HEK293 (cell line): ENCODE data around the gene RNF151.

Experiments used
- ELK4 ChIP-seq: IDR thresholded peaks from 2 replicates; pipeline ENCODE4 v1.6.1; 2011; ENCODE audit warnings: mild to moderate bottlenecking, low read depth, low read length, borderline replicate concordance
- IKZF3 ChIP-seq: fragments of 450-650 bp; IDR thresholded peaks from 2 replicates; pipeline ENCODE4 v1.5.0; 2018; ENCODE audit warnings: missing biosample characterization, mild to moderate bottlenecking, missing genetic modification characterization, moderate library complexity
- INSM2 ChIP-seq: fragments of 450-650 bp; formaldehyde crosslinking; IDR thresholded peaks from 2 replicates; pipeline ENCODE4 v1.5.1; 2016; ENCODE audit warnings: missing biosample characterization, missing genetic modification characterization
- REPIN1 ChIP-seq: fragments of 450-650 bp; formaldehyde crosslinking; IDR thresholded peaks from 2 replicates; pipeline ENCODE4 v1.5.1; 2017; ENCODE audit warnings: missing biosample characterization, missing genetic modification characterization, low read depth
- YY2 ChIP-seq: fragments of 450-650 bp; formaldehyde crosslinking; IDR thresholded peaks from 2 replicates; pipeline ENCODE4 v1.5.1; 2016; ENCODE audit warnings: missing biosample characterization, missing genetic modification characterization
- ZBTB1 ChIP-seq: fragments of 450-650 bp; formaldehyde crosslinking; IDR thresholded peaks from 2 replicates; pipeline ENCODE4 v1.5.1; 2016; ENCODE audit warnings: missing biosample characterization, missing genetic modification characterization
- ZBTB48 ChIP-seq: fragments of 450-650 bp; formaldehyde crosslinking; IDR thresholded peaks from 2 replicates; pipeline ENCODE4 v1.5.1; 2016; ENCODE audit warnings: missing biosample characterization, missing genetic modification characterization
- ZFHX2 ChIP-seq: fragments of 450-650 bp; formaldehyde crosslinking; conservative IDR thresholded peaks from 2 replicates; pipeline ENCODE4 v1.5.1; 2016; ENCODE audit warnings: missing biosample characterization, missing genetic modification characterization
- ZNF24 ChIP-seq: fragments of 450-650 bp; formaldehyde crosslinking; IDR thresholded peaks from 2 replicates; pipeline ENCODE4 v1.5.1; 2016; ENCODE audit warnings: missing biosample characterization, missing genetic modification characterization
- ZNF26 ChIP-seq: fragments of 450-650 bp; formaldehyde crosslinking; IDR thresholded peaks from 2 replicates; pipeline ENCODE4 v1.5.1; 2016; ENCODE audit warnings: missing biosample characterization, missing genetic modification characterization
- ZNF274 ChIP-seq, 2 experiments: fragments of 200-500 bp in 1 of 2; fragments of 450-650 bp in 1 of 2; sonication (Bioruptor generic) in 1 of 2; formaldehyde crosslinking in 1 of 2; IDR thresholded peaks; 2 replicates each; pipeline versions ENCODE4 v1.5.1 to v1.6.1; 2014 to 2016; ENCODE audit warnings: borderline replicate concordance in 1 of 2, inconsistent platforms in 1 of 2, low read length in 1 of 2, missing biosample characterization in 1 of 2, missing genetic modification characterization in 1 of 2
- ZNF423 ChIP-seq: fragments of 450-650 bp; formaldehyde crosslinking; IDR thresholded peaks from 2 replicates; pipeline ENCODE4 v1.5.1; 2016; ENCODE audit warnings: missing biosample characterization, missing genetic modification characterization
- ZNF521 ChIP-seq: fragments of 450-650 bp; formaldehyde crosslinking; IDR thresholded peaks from 2 replicates; pipeline ENCODE4 v1.5.1; 2017; ENCODE audit warnings: missing biosample characterization, mild to moderate bottlenecking, missing genetic modification characterization
- ZNF529 ChIP-seq: fragments of 450-650 bp; formaldehyde crosslinking; IDR thresholded peaks from 2 replicates; pipeline ENCODE4 v1.5.1; 2017; ENCODE audit warnings: missing genetic modification characterization, missing biosample characterization; ENCODE audit not compliant: insufficient replicate concordance
- ZNF561 ChIP-seq: fragments of 450-650 bp; IDR thresholded peaks from 2 replicates; pipeline ENCODE4 v1.5.1; 2018; ENCODE audit warnings: missing biosample characterization, missing genetic modification characterization, borderline replicate concordance
- ZNF585B ChIP-seq: fragments of 450-650 bp; formaldehyde crosslinking; IDR thresholded peaks from 2 replicates; pipeline ENCODE4 v1.5.1; 2016; ENCODE audit warnings: missing biosample characterization, missing genetic modification characterization
- ZNF596 ChIP-seq: fragments of 450-650 bp; IDR thresholded peaks from 2 replicates; pipeline ENCODE4 v1.5.0; 2018; ENCODE audit warnings: missing biosample characterization, mild to moderate bottlenecking, missing genetic modification characterization, moderate library complexity
- ZNF621 ChIP-seq: fragments of 450-650 bp; formaldehyde crosslinking; IDR thresholded peaks from 2 replicates; pipeline ENCODE4 v1.5.1; 2017; ENCODE audit warnings: missing biosample characterization, missing genetic modification characterization
- ZSCAN16 ChIP-seq: fragments of 450-650 bp; formaldehyde crosslinking; IDR thresholded peaks from 2 replicates; pipeline ENCODE4 v1.5.1; 2016; ENCODE audit warnings: missing biosample characterization, missing genetic modification characterization
- ZXDB ChIP-seq: fragments of 450-650 bp; formaldehyde crosslinking; IDR thresholded peaks from 2 replicates; pipeline ENCODE4 v1.5.1; 2016; ENCODE audit warnings: missing biosample characterization, missing genetic modification characterization
- TF ChIP-seq, protein P1 (sequence below): fragments of 450-650 bp; formaldehyde crosslinking; IDR thresholded peaks from 2 replicates; pipeline ENCODE4 v1.5.1; 2016; ENCODE audit warnings: missing biosample characterization, missing genetic modification characterization
- TF ChIP-seq, protein P2 (sequence below): fragments of 450-650 bp; formaldehyde crosslinking; IDR thresholded peaks from 2 replicates; pipeline ENCODE4 v1.5.1; 2016; ENCODE audit warnings: missing biosample characterization, missing genetic modification characterization
- TF ChIP-seq, protein P3 (sequence below): fragments of 450-650 bp; formaldehyde crosslinking; IDR thresholded peaks from 2 replicates; pipeline ENCODE4 v1.5.1; 2016; ENCODE audit warnings: missing biosample characterization, missing genetic modification characterization
- TF ChIP-seq, protein P4 (sequence below): fragments of 450-650 bp; formaldehyde crosslinking; IDR thresholded peaks from 2 replicates; pipeline ENCODE4 v1.5.1; 2017; ENCODE audit warnings: missing biosample characterization, missing genetic modification characterization

The RNF151 gene

DNA sequence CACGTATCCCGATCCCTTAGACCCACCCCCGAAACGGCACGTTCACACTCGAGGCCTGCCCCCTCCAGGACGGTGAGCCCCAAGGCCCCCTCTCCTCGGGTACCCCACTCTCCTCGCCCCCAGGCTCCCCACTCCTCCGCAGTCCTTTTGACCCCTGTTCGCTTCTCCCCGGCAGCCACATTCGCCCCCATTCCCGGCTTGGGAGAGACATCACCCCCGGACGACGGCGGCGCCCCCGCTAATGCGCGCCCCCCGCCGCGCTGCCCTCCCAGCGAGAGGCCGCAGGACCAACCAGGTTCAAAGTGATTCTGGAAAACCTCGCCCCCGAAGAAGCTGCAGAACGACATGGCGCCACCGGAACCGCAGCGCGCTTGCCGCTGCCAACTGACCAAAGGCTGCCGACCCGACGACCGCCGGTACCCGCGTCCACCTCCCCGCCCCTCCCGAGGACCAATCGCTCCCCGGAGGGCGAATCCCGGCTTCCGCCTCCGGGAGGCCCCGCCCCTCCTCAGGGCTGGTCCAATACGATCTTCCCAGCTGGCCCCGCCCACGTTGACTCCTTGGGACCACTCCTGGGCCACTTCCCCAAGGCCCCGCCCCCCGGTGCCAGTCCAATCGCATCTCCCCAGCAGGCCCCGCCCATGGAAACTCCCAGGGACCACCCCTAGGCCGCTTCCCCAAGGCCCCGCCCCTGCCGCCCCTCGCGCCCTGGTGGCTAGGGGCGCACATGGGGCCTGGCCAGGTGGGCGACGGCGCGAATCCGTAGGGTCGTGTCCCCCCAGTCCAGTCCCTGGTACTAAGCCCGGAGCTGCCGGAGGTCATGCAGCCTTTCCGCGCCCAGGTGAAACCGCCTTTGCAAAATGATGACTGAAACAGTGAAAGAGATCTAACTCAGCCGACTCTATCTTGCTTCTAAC, 23.6 kb upstream of the RNF151 start, which contains the start of gene MSRB1 (continued):
- TF ChIP-seq, protein P1, sequence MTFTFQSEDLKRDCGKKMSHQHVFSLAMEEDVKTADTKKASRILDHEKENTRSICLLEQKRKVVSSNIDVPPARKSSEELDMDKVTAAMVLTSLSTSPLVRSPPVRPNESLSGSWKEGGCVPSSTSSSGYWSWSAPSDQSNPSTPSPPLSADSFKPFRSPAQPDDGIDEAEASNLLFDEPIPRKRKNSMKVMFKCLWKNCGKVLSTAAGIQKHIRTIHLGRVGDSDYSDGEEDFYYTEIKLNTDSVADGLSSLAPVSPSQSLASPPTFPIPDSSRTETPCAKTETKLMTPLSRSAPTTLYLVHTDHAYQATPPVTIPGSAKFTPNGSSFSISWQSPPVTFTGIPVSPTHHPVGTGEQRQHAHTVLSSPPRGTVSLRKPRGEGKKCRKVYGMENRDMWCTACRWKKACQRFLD, result no peak
- no peak; the same call in 1 of the 2 replicates for TF ChIP-seq ZXDB (tag by site-specific recombination)
- TF ChIP-seq ZNF529, result no peak
- no peak for TF ChIP-seq ELK4
- TF ChIP-seq, protein P2, sequence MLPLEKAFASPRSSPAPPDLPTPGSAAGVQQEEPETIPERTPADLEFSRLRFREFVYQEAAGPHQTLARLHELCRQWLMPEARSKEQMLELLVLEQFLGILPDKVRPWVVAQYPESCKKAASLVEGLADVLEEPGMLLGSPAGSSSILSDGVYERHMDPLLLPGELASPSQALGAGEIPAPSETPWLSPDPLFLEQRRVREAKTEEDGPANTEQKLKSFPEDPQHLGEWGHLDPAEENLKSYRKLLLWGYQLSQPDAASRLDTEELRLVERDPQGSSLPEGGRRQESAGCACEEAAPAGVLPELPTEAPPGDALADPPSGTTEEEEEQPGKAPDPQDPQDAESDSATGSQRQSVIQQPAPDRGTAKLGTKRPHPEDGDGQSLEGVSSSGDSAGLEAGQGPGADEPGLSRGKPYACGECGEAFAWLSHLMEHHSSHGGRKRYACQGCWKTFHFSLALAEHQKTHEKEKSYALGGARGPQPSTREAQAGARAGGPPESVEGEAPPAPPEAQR (tag by site-specific recombination), result no peak
- TF ChIP-seq ZBTB1 (tag by site-specific recombination), result no peak
- TF ChIP-seq ZNF521 (tag by site-specific recombination), result no peak
- no peak for TF ChIP-seq IKZF3 (tag by site-specific recombination)
- TF ChIP-seq ZNF26, result no peak
- TF ChIP-seq ZNF561 (tag by site-specific recombination), result no peak
- no peak for TF ChIP-seq ZNF596 (tag by site-specific recombination)
- TF ChIP-seq ZNF585B (tag by site-specific recombination), result no peak
- no peak for TF ChIP-seq YY2 (tag by site-specific recombination)
- TF ChIP-seq, protein P3, sequence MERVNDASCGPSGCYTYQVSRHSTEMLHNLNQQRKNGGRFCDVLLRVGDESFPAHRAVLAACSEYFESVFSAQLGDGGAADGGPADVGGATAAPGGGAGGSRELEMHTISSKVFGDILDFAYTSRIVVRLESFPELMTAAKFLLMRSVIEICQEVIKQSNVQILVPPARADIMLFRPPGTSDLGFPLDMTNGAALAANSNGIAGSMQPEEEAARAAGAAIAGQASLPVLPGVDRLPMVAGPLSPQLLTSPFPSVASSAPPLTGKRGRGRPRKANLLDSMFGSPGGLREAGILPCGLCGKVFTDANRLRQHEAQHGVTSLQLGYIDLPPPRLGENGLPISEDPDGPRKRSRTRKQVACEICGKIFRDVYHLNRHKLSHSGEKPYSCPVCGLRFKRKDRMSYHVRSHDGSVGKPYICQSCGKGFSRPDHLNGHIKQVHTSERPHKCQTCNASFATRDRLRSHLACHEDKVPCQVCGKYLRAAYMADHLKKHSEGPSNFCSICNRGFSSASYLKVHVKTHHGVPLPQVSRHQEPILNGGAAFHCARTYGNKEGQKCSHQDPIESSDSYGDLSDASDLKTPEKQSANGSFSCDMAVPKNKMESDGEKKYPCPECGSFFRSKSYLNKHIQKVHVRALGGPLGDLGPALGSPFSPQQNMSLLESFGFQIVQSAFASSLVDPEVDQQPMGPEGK (tag by site-specific recombination), result peak; percentile 86
- no peak for TF ChIP-seq ZBTB48 (tag by site-specific recombination)
- peak; percentile 87 for TF ChIP-seq ZFHX2 (tag by site-specific recombination)
- TF ChIP-seq, protein P4, sequence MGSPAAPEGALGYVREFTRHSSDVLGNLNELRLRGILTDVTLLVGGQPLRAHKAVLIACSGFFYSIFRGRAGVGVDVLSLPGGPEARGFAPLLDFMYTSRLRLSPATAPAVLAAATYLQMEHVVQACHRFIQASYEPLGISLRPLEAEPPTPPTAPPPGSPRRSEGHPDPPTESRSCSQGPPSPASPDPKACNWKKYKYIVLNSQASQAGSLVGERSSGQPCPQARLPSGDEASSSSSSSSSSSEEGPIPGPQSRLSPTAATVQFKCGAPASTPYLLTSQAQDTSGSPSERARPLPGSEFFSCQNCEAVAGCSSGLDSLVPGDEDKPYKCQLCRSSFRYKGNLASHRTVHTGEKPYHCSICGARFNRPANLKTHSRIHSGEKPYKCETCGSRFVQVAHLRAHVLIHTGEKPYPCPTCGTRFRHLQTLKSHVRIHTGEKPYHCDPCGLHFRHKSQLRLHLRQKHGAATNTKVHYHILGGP (tag by site-specific recombination), result no peak
- TF ChIP-seq ZNF274 (IDR thresholded peaks at IDR 0.05; ENCODE audit: low read length), result no peak
- TF ChIP-seq ZNF274 (tag by site-specific recombination; IDR thresholded peaks at IDR 0.05; ENCODE audit: borderline replicate concordance), result no peak
- TF ChIP-seq INSM2 (tag by site-specific recombination), result 0 out of 2 replicates have a peak, but pooled peaks have one; percentile 18
- TF ChIP-seq ZNF621, result no peak
- no peak for TF ChIP-seq ZSCAN16 (tag by site-specific recombination)
- TF ChIP-seq ZNF24 (tag by site-specific recombination), result 0 out of 2 replicates have a peak, but pooled peaks have one; percentile 44
- TF ChIP-seq ZNF423, result no peak
- peak; percentile 51; the same call in 1 of the 2 replicates for TF ChIP-seq REPIN1 (tag by site-specific recombination)
